ENCODE results near the gene CWC27. TPM values are rescaled to one million over a fixed set of nuclear protein-coding genes. Genes with fewer than 3 reads are reported as not detected.
A peak's percentile ranks its signal among the peaks of the same experiment; 100 is the strongest.

CWC27 gene
- 23.3 TPM for total RNA-seq (ENCODE audit: unreplicated experiment)
- long read RNA-seq, partial matches to known transcripts, result 15 of 19 reads
- long read RNA-seq, other reads (novel, unspliced or antisense), result 2 of 19 reads

GRCh38 chr5:64768358-64769312, at the start of gene CWC27, which contains the start of gene SREK1IP1:
CWC27 (plus strand) TSS chr5:64768930; CDS start chr5:64769147, 217 bp downstream.
SREK1IP1 (minus strand) TSS chr5:64768691; CDS start chr5:64768517, 174 bp downstream.
- H3K27me3 Mint-ChIP-seq (ENCODE audit: unreplicated experiment), result no peaks in the 10 kb centered on the region
- H3K27ac Mint-ChIP-seq (ENCODE audit: unreplicated experiment), result peak within 1 kb of the TSS; percentile 99
- peak within 1 kb of the TSS; percentile 99 for H3K4me3 Mint-ChIP-seq (ENCODE audit: unreplicated experiment)
- H3K4me1 Mint-ChIP-seq (ENCODE audit: low read depth, unreplicated experiment), result peaks cover 14% of the 10 kb centered on the region
- no peak for TF ChIP-seq CTCF (IDR thresholded peaks at IDR 0.05; ENCODE audit: partially characterized antibody, unreplicated experiment)
- DNase-seq, result peak; percentile 86
- H3K9me3 Mint-ChIP-seq (ENCODE audit: unreplicated experiment), result peaks cover 5% of the 10 kb centered on the region
- H3K36me3 Mint-ChIP-seq (ENCODE audit: unreplicated experiment), result no peaks in the 10 kb centered on the region

GRCh38 chr5:64722588-64722987, 46.1 kb upstream of the CWC27 start:
- no peak overlapping the region for H3K27ac Mint-ChIP-seq (ENCODE audit: unreplicated experiment)
- H3K4me3 Mint-ChIP-seq (ENCODE audit: unreplicated experiment), result no peak overlapping the region
- no peaks in the 10 kb centered on the region for H3K9me3 Mint-ChIP-seq (ENCODE audit: unreplicated experiment)
- H3K4me1 Mint-ChIP-seq (ENCODE audit: low read depth, unreplicated experiment), result no peaks in the 10 kb centered on the region
- no peaks in the 10 kb centered on the region for H3K36me3 Mint-ChIP-seq (ENCODE audit: unreplicated experiment)
- DNase-seq, result no peak
- no peak for TF ChIP-seq CTCF (IDR thresholded peaks at IDR 0.05; ENCODE audit: partially characterized antibody, unreplicated experiment)
- no peaks in the 10 kb centered on the region for H3K27me3 Mint-ChIP-seq (ENCODE audit: unreplicated experiment)

- Mint-ChIP-seq H3K4me3 (ENCODE audit: unreplicated experiment) (no peak overlapping the region), H3K27ac (ENCODE audit: unreplicated experiment) (no peak overlapping the region), H3K27me3 (ENCODE audit: unreplicated experiment) (no peaks in the 10 kb centered on the region), H3K36me3 (ENCODE audit: unreplicated experiment) (no peaks in the 10 kb centered on the region), H3K4me1 (ENCODE audit: low read depth, unreplicated experiment) (no peaks in the 10 kb centered on the region), H3K9me3 (ENCODE audit: unreplicated experiment) (peaks cover 2% of the 10 kb centered on the region)
- no peak for TF ChIP-seq CTCF (IDR thresholded peaks at IDR 0.05; ENCODE audit: partially characterized antibody, unreplicated experiment)
- no peak for DNase-seq
Measured at GRCh38 chr5:64727150-64727549, 41.6 kb upstream of the CWC27 start.

GRCh38 chr5:64742411-64742810, 26.3 kb upstream of the CWC27 start:
- Mint-ChIP-seq H3K27me3 (ENCODE audit: unreplicated experiment) (no peaks in the 10 kb centered on the region), H3K4me1 (ENCODE audit: low read depth, unreplicated experiment) (peaks cover 5% of the 10 kb centered on the region), H3K27ac (ENCODE audit: unreplicated experiment) (no peak overlapping the region), H3K36me3 (ENCODE audit: unreplicated experiment) (no peaks in the 10 kb centered on the region), H3K4me3 (ENCODE audit: unreplicated experiment) (no peak overlapping the region), H3K9me3 (ENCODE audit: unreplicated experiment) (no peaks in the 10 kb centered on the region)
- TF ChIP-seq CTCF (IDR thresholded peaks at IDR 0.05; ENCODE audit: partially characterized antibody, unreplicated experiment), result no peak
- no peak for DNase-seq

GRCh38 chr5:64742821-64743220, 25.9 kb upstream of the CWC27 start:
- DNase-seq, result no peak
- Mint-ChIP-seq H3K27me3 (ENCODE audit: unreplicated experiment) (no peaks in the 10 kb centered on the region), H3K4me3 (ENCODE audit: unreplicated experiment) (no peak overlapping the region), H3K9me3 (ENCODE audit: unreplicated experiment) (no peaks in the 10 kb centered on the region), H3K27ac (ENCODE audit: unreplicated experiment) (no peak overlapping the region), H3K4me1 (ENCODE audit: low read depth, unreplicated experiment) (peaks cover 5% of the 10 kb centered on the region), H3K36me3 (ENCODE audit: unreplicated experiment) (no peaks in the 10 kb centered on the region)
- TF ChIP-seq CTCF (IDR thresholded peaks at IDR 0.05; ENCODE audit: partially characterized antibody, unreplicated experiment), result no peak
